Inflammatory macrophage treated with lipopolysaccharide for 4 hours (primary cell): ENCODE results near the gene PDE6B.
"Not testable (repeated sequence)": the region's sequence is repeated elsewhere in the genome, so short reads cannot be mapped to it uniquely, and the experiment has no call there.

Source experiments
- DNase-seq: peaks from one replicate; pipeline ENCODE4 v3.0.0-alpha.2; 2020

The PDE6B gene

DNA sequence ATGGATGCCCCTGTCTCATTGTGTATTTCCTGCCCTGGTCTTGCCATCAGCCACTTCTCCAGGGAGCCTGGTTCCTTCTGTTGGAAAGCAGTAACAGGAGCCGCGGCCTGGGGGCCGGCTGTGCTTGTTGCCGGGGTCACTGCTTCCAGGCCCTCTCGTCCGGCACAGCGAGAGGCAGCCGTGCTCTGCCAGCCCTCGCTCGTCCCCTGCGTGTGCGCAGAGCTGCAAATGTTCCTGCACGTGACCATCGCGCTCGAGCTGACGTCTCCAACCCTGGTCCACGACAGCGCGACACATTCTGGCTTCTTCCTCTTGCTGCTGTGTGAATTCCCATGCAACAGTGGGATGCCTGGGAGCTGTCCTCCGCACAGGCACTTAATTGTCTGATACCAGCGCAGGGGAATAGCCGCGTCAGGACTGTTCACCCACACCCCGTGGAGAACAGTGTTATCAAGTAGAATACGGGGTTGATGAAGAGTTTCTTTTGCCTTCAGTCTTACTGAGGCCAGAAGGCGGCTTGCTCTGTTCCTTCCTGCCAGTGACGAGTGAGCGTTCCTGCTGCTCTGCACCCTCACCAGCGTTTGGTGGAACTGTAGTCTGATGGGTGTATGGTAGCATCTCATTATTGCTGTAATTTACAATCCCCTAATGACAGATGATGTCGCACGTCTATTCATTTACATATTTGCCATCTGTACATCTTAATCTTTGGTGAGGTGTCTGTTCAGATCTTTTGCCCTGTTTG lies 12.3 kb downstream of the PDE6B start:
- DNase-seq, result no peak

DNA sequence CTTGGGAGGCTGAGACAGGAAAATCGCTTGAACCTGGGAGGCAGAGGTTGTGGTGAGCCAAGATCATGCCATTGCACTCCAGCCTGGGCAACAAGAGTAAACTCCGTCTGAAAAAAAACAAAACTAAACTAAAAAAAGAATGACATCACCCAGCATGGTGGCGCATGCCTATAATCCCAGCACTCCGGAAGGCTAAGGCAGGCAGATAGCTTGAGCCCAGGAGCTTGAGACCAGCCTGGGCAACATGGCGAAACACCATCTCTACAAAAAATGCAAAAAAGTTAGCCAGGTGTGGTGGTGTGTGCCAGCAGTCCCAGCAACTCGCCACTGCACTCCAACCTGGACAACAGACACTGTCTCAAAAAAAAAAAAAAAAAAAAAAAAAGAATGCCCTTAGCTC lies 17.0 kb downstream of the PDE6B start:
- DNase-seq, result not testable (repeated sequence)

GRCh38 chr4:646460-646859 lies 21.1 kb downstream of the PDE6B start:
- DNase-seq, result no peak

- no peak for DNase-seq
These were observed 22.1 kb downstream of the PDE6B start for GRCh38 chr4:647481-647880.

DNA sequence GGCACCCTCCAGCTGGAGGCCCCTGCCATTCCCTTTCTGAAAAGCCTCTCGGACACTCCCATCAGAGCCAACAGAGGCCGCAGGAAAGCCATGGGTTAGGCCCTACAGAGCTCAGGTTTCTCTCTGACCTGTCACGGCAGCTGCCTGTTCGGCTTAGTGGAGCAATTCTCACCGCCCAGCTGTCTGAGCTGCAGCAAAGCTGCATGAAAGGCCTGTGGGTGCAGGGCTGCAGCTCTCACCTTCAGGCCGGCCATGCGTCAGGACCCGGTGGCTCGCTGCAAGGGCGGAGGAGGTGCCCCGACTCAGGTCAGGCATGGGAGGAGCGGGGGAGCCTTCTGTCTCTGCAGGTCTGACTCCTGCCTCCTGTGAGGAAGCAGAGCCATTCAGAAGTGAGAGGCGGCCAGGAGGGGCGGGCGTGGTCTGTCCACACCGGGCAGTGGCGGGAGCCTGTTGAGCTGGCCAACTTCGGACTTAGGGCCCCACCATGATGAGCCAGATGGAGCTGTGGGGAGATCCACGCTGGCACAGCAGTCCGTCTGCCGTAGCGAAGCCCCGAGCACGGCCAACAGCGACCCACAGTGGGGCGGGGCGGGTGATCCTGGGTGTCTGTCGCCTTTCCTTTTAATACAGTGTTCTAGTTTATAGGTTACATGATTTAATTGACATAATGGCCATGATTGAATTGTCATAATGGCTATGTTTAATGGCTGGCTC lies 23.4 kb downstream of the PDE6B start:
- DNase-seq, result no peak

DNA sequence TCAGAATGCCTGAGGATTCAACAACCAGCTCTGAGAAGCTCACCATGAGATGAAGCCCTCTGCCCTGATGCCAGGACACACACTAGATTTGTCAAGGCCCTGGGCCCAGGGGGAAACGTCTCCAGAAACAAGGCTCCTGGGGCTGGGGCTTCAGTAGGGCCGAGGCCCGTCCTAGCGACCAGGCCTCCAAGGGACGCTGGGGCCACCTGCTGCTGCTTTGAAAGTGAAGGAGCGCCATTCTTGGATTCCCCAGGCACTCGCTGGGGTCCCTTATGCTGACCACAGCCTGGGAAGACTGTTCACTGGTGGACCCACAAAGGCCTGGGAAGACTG lies 23.9 kb downstream of the PDE6B start:
- DNase-seq, result no peak

GRCh38 chr4:649751-650310 lies 24.5 kb downstream of the PDE6B start:
- no peak for DNase-seq

DNA sequence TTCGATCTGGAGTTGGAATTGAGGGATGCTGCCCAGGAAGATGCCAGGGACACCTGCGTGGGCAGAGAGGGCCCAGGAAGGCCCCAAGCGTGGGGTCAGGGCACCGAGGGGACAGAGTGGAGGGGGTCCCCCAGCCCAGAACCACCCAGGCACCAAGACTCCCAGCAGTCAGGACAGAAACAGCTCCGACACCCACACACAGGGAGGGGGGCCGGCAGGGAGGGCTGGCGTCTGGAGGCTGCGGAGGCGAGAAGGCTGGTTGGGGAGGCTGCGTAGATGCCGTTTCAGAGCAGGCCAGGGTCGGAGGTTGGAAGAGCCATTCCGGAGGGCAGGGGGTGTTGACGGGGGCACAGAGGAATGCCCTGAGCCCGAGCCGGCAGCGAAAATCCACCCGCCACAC lies 25.1 kb downstream of the PDE6B start:
- DNase-seq, result no peak

DNA sequence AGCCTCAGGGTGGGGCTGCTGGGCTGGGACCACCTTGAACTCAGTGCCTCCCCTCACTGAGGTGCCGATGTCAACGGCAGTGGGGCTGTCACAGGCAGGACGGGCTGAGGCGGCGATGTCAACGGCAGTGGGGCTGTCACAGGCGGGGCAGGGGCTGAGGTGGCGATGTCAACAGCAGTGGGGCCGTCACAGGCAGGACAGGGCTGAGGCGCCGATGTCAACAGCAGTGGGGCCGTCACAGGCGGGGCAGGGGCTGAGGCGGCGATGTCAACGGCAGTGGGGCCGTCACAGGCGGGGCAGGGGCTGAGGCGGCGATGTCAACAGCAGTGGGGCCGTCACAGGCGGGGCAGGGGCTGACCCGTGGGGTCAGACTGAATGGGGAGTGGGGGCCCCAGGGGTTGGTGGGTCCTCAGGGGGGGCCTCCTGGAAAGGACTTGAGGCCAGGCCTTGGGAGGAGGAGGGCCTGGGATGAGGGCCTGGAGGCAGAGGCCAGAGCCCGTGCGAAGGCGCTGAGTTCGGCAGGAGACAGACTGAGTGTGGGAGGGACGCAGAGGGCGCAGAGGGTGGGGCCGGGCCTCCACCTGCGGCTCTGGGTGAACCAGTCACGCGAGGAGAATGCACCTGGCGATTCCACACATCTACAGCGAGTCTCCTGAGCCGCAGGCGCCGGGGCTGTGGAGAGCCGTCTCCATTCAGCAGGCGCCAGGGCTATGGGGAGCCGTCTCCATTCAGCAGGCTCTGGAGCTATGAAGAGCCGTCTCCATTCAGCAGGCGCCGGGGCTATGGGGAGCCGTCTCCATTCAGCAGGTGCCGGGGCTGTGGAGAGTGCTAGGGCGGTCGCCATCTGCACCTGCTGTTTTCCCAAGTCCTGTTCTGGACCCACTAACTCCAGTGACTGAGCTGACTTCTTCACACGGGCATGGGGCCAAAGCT lies 25.8 kb downstream of the PDE6B start:
- no peak for DNase-seq

DNA sequence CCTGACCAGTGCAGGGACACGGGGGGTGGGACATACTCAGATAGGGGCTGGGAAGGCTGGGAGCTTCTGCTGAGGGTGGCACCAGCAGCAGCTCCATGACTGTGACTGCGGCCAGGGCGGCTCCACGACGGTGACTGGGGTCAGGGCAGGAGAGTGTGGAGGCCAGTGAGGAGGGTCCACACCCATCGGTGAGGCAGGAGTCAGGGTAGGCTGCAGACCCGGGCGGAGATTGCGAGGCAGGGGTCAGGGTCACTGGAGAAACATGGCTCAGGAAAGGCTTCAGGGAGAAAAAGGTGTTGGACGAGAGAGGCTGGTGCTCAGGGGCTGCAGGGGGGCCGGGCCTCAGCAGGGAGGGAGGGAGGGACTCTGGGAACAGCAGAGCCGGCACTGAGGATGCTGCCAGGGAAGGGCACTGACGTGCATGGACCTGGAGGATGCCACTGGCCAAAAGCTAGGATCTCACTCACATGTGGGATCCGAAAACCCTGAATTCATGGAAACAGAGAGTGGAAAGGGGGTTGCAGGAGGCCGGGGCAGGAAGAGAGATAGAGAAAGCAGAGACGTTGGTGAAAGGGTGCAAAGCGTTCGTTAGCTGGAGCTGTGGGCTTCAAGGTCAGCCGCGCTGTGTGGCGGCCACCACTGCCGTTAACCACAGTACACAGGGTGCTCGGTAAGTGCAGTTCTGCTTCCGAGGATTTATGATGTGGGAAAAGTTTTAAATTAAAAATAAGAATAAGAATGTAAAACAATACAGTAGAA lies 26.7 kb downstream of the PDE6B start:
- no peak for DNase-seq

GRCh38 chr4:653080-653821 lies 27.9 kb downstream of the PDE6B start:
- no peak for DNase-seq

- DNase-seq, result no peak
These were observed 28.6 kb downstream of the PDE6B start for GRCh38 chr4:653831-654502.

- no peak for DNase-seq
These were observed 29.1 kb downstream of the PDE6B start for GRCh38 chr4:654503-654845.

DNA sequence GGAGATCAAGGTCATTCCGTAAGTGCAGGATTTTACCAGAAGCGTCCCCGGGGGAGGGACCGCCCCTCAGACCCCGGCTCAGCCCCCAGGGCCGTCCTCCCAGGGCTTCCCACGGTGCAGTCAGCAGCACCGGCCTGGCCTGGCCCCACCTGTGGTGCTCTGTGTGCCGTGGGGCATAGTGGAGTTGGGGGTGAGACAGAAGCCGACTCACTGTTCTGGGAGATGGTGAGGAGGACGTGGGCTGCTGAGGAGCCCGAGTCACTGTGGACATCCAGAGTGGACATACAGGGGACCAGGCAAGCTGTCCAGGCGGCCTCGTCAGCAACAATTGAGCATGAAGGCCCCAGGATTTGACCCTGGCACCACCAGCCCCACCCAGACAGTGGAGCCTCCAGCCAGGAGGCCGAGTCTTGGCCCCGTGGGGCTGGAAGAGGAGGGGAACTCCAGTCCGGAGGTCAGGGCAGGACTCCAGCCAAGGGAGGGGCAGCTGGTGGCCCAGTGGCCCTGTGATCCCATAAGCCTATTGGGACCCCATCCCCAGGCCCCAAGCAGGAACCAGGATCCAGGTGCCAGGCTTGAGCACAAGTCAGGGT lies 29.6 kb downstream of the PDE6B start:
- no peak for DNase-seq

GRCh38 chr4:655464-656151 lies 30.2 kb downstream of the PDE6B start:
- no peak for DNase-seq

DNA sequence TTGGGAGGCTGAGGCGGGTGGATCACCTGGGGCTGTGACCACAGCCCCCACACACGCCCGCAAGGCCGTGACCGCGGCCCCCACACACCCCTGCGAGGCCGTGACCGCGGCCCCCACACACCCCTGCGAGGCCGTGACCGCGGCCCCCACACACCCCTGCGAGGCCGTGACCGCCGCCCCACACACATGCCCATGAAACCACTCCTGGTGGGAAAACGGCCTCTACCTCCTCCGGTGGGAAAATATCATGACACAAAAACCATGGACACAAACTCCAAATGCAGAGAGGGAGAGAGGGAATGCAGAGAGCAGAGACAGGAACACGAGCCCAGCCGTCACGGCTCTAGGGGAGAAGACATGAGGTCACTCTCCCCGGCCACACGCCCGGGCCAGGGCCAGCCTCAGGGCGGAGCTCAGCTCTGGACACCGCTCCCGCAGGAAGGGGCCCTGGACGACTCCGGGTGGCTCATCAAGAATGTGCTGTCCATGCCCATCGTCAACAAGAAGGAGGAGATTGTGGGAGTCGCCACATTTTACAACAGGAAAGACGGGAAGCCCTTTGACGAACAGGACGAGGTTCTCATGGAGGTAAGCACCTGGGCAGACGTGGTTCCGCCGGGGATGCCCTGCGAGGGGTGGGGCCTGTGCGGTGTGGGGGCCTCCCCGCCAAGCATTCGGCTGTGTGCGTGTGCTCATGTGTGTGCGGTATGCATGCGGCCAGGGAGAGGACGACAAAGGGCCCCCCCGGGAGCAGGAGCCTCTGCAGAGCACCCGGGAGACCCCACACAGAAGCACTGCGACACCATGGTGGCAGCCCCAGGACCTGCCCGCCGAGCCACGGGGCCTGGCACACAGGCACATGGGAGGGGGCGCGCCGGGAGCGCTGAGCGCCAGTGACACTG lies 31.3 kb downstream of the PDE6B start:
- no peak for DNase-seq

- no peak for DNase-seq
These were observed 32.0 kb downstream of the PDE6B start for GRCh38 chr4:657338-657833.

- no peak for DNase-seq
These were observed 32.7 kb downstream of the PDE6B start for GRCh38 chr4:657834-658667.
